ENCODE measurements around the gene ACAD9.

ACAD9 gene

GRCh38 chr3:128850544-128850943, 28.9 kb upstream of the ACAD9 start:
- DNase-seq (ENCODE audit: low spot score): no peak
- no peak for TF ChIP-seq CTCF (IDR thresholded peaks at IDR 0.05; ENCODE audit: extremely low read depth, insufficient read depth, missing control alignments)
- in situ Hi-C loops (cut with MboI; ENCODE audit: low pct_unique_long_range_greater_than_20kb, low sequenced_read_pairs, unreplicated experiment): no loop called here

- in situ Hi-C loops (cut with MboI; ENCODE audit: low pct_unique_long_range_greater_than_20kb, low sequenced_read_pairs, unreplicated experiment): no loop called here
- no peak for TF ChIP-seq CTCF (IDR thresholded peaks at IDR 0.05; ENCODE audit: extremely low read depth, insufficient read depth, missing control alignments)
- peak; percentile 19 for DNase-seq (ENCODE audit: low spot score)
These were observed 27.8 kb upstream of the ACAD9 start for GRCh38 chr3:128851601-128852000.

GRCh38 chr3:128853826-128854225, 25.6 kb upstream of the ACAD9 start:
- no peak for DNase-seq (ENCODE audit: low spot score)
- in situ Hi-C loops (cut with MboI; ENCODE audit: low pct_unique_long_range_greater_than_20kb, low sequenced_read_pairs, unreplicated experiment): no loop called here
- no peak for TF ChIP-seq CTCF (IDR thresholded peaks at IDR 0.05; ENCODE audit: extremely low read depth, insufficient read depth, missing control alignments)

GRCh38 chr3:128854475-128854874, 24.9 kb upstream of the ACAD9 start:
- in situ Hi-C loops (cut with MboI; ENCODE audit: low pct_unique_long_range_greater_than_20kb, low sequenced_read_pairs, unreplicated experiment): no loop called here
- DNase-seq (ENCODE audit: low spot score): no peak
- no peak for TF ChIP-seq CTCF (IDR thresholded peaks at IDR 0.05; ENCODE audit: extremely low read depth, insufficient read depth, missing control alignments)

GRCh38 chr3:128855569-128855968, 23.9 kb upstream of the ACAD9 start:
- DNase-seq (ENCODE audit: low spot score): no peak
- TF ChIP-seq CTCF (IDR thresholded peaks at IDR 0.05; ENCODE audit: extremely low read depth, insufficient read depth, missing control alignments): no peak
- in situ Hi-C loops (cut with MboI; ENCODE audit: low pct_unique_long_range_greater_than_20kb, low sequenced_read_pairs, unreplicated experiment): no loop called here

- TF ChIP-seq CTCF (IDR thresholded peaks at IDR 0.05; ENCODE audit: extremely low read depth, insufficient read depth, missing control alignments): no peak
- in situ Hi-C loops (cut with MboI; ENCODE audit: low pct_unique_long_range_greater_than_20kb, low sequenced_read_pairs, unreplicated experiment): no loop called here
- no peak for DNase-seq (ENCODE audit: low spot score)
These were observed 21.3 kb upstream of the ACAD9 start for GRCh38 chr3:128858167-128858566.

GRCh38 chr3:128859630-128860029, 19.8 kb upstream of the ACAD9 start:
- no peak for TF ChIP-seq CTCF (IDR thresholded peaks at IDR 0.05; ENCODE audit: extremely low read depth, insufficient read depth, missing control alignments)
- DNase-seq (ENCODE audit: low spot score): no peak
- in situ Hi-C loops (cut with MboI; ENCODE audit: low pct_unique_long_range_greater_than_20kb, low sequenced_read_pairs, unreplicated experiment): no loop called here

All from GM13977 (cell line).